GM04504 (cell line): Measurements from ENCODE around the gene MAPK8IP3.

ENCODE experiments used
- DNase-seq: peaks from one replicate; pipeline ENCODE4 v3.0.0-alpha.2; 2012; ENCODE audit warnings: low read depth

Gene MAPK8IP3

DNA sequence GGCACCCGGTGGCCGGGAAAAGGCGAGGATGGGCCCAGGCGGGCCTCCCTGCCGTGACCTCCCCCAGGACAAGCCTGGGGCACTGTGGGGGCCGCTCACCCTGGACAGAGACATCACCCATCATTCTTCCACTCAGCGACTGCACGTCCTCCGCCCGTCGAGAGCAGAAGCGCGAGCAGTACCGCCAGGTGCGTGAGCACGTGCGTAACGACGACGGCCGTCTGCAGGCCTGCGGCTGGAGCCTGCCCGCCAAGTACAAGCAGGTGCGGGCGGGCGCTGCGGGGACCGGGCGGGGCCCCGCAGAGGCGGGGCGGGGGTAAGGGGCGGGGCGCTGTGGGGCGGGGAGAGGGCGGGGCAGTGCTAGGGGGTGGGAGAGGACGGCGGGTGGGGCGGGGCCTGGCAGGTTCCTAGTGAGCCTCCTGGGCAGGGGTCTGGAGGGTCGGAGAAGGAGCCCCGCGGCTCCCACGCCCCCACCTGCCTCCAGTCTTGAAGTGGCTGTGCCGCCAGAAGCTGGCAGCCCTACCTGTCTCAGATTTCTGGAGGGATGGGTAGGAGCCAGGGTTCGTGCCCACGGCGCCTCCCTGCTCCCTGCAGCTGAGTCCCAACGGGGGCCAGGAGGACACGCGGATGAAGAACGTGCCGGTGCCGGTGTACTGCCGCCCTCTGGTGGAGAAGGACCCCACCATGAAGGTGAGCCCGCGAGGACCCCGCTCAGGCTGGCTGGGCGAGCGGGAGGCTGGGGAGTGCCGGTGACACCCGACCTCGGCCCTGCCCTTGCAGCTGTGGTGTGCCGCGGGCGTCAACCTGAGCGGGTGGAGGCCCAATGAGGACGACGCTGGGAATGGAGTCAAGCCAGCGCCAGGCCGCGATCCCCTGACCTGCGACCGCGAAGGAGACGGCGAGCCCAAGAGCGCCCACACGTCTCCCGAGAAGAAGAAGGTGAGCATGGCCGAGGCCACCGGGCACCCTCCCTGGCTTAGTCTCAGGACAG, 57.8 kb downstream of the MAPK8IP3 start:
- DNase-seq: no peak

GRCh38 chr16:1764971-1765370, 59.0 kb downstream of the MAPK8IP3 start:
- DNase-seq: no peak

DNA sequence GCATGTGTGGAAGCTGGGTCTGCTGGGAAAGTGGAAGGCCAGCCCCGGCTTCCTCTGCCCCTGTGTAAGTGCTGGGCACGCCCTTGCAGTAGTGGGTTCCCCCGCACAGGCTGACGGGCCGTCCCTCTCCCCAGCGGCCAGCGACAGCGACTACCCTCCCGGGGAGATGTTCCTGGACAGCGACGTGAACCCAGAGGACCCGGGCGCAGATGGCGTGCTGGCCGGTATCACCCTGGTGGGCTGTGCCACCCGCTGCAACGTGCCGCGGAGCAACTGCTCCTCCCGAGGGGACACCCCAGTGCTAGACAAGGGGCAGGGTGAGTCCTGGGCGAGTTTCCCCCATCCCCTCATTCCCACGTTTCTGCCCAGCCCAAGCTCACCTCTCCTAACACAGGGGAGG, 59.8 kb downstream of the MAPK8IP3 start:
- no peak for DNase-seq

DNA sequence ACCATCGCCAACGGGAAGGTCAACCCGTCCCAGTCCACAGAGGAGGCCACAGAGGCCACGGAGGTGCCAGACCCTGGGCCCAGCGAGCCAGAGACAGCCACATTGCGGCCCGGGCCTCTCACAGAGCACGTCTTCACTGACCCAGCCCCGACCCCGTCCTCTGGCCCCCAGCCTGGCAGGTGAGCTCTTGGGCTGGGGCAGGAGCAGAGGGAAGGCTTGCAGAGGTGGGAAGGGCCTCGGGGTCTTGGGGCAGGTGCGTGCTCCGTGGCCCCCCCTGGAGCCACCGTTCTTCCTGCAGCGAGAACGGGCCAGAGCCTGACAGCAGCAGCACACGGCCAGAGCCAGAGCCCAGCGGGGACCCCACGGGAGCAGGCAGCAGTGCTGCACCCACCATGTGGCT, 60.2 kb downstream of the MAPK8IP3 start:
- DNase-seq: no peak

DNA sequence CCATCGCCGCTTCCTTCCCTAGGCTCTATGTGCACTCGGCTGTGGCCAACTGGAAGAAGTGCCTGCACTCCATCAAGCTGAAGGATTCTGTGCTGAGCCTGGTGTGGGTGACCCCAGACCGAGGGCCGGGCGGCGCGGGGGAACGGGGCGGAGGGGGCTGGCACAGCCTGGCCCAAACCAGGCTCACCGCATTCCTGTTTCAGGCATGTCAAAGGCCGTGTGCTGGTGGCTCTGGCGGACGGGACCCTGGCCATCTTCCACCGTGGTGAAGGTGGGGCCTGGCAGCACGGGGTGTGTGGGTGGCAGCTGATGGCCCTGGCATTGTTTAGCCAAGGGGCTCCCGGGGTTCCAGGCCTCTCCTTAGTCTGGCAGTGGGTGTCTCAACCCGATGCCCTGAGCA, 60.7 kb downstream of the MAPK8IP3 start:
- DNase-seq: no peak

- no peak for DNase-seq
Measured at GRCh38 chr16:1767116-1767994, 61.4 kb downstream of the MAPK8IP3 start.

- DNase-seq: no peak
Measured at GRCh38 chr16:1768061-1768766, 62.2 kb downstream of the MAPK8IP3 start.

DNA sequence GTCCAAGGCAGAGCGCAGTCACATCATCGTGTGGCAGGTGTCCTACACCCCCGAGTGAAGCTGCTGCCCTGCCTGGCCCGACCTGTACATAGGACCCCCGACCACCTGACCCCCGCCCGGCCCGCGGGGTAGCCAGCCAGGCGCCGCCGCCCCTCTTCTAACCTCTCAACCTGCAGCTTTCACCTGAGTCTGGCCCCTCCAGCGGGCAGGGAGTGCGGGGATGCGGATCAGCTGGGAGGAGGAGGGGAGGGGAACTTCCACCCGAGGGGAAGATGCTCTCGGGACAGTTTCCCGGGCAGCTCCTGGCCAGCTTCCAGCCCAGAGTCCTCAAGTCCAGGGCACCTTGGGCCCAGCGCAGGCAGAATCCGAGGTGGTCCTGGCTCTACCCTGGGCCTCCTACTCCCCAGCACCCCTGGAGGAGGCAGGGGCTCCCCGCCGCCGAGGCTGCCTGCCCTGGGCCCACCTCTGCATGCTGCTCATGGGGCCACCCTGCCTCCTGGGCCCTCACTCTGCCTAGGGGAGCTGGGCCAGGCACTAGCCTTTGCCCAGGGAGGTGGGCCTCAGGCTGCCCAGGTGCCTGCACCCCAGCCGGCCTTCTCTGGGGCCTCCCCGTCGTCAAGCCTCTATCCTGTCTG, 62.9 kb downstream of the MAPK8IP3 start:
- DNase-seq: no peak

DNA sequence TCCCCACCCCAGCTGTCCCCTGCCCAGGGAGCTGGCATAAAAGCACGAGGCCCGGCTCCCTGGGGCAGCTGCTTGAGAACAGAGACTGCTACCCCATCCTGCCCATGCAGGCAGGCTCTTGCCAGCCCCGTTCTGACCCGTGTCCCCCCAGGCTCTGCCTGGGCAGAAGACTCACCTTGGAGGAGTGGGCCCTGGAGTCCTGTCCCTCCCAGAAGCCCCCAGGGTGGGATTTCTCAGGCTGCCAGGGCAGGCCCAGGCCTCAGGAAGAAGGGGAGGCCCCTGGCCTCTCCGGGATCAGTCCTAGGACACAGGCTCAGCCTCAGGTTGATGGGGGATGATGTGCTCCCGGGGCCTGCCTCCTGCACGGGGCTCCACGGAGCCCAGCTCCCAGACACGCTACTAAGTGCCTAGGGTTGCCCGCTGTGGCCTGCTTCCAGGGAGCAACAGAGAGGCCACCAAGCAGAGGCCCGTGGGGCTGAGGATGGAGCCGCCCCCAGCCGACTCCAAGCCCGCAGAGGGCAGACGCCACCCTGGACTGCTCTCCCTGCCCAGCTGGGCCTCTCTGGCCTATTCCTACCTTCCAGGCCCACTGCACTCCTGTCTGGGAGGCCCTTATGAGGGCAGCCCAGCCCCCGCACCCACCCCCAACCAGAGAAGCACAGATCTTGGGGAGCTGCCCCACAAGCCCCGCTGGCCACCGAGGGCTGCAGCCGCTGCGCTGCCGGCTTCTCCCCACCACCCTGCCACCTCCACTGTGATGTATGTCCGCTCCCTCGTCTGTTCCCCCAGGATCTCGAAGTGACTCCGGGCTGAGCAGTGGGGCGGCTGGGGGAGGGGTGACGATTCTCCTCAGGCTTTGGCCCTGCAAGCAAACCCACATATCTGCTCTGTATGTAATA, 63.7 kb downstream of the MAPK8IP3 start:
- DNase-seq: no peak

DNA sequence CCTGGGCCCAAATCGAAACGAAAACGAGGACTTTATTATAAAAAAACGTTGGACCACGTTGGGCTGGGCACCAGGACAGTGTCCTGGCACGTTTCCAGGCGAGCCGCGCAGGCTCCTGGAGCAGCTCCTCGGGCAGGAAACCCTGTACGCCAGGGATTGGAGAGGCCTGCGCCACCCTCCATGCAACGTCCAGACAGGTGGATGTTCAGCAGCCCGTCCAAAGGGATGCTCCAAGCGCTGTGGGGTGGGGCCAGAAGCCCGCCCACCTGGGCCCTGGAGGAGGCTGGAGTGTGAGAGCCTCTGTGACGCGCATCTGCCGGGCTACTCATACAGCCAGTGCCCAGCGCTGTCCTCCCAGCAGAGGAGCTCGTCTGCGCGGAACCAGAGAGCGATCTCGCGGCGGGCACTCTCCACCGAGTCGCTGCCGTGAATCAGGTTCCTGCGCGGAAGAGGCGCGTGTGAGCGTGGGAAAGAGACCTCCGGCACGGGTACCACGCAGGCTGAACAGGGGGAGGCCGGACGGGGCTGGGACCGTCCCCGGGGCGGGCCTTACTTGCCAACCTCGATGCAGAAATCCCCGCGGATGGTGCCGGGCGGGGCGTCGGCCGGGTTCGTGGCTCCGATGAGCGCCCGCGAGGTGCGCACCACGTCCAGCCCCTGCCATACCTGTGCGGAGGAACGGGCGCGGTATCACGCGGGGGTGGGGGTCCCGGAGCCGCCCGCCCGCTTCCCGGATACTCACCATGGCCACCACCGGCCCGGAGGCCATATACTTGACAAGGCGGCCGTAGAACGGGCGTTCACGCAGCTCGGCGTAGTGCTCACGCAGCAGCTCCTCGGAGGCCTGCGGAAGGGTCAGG, 64.6 kb downstream of the MAPK8IP3 start:
- DNase-seq: no peak

DNA sequence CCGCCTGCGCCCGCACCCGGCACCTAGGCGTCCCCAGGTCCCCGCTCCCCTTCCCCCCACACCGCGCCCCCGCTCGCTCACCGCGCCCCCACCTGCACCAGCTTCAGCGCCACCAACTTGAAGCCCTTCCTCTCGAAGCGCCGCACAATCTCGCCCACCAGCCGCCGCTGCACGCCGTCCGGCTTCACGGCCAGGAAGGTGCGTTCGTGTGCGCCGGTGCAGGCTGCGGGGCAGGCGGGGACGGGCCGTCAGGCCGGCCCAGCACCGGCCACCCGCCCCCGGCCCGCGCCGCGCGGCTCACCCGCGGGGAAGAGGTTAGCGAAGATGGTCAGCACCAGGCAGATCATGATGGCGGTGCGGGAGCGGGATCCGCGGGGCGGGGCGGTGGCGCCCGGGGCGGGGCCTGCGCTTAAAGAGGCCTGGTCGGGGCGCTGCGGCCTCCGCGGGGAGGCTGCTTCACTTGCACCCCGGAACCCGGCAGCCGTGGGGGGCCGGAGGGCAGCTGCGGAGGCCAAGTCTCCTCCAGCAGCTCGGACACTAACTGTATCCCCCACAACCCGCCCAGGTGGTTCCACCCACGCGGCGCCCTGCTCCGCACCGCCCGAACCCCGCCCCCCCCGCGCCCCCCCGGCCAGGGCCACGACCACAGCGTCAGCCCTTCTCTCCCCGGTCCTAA, 65.3 kb downstream of the MAPK8IP3 start, which contains the start of gene NME3:
Gene NME3 (minus strand): TSS at position 356 of the 676 bp plus-strand sequence. CDS start 9 bp downstream, at position 347.
- DNase-seq: no peak

GRCh38 chr16:1771864-1772361, 65.9 kb downstream of the MAPK8IP3 start:
- DNase-seq: no peak

DNA sequence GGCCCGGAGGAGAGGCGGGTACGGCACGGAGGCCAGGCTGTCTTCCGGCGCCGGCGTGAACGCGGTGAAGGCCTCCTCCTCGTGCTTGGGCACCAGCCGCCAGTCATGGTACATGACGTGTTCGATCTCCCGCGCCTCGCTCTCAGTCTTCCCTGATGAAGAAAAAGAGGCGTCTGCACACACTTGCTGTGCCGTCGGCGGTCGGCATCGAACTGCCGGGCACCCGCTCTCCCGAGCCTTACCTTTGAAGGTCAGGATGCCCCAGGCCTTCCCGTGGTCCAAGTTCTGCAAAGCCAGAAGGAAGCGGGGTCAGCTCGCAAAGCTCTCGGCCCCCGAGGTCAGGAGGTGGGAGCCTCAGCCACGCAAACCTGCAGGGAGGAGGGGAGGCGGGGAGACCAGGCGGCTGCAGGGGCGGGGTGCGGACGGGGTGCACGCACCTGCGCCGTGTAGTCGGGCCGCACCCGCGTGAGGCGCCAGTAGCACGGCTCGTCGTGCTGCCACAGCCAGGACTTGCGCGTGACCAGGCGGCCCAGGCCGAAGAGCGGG, 66.4 kb downstream of the MAPK8IP3 start, which contains the start of gene EME2:
Gene EME2 (plus strand): TSS at position 449 of the 546 bp plus-strand sequence. CDS start 418 bp downstream, outside the sequence.
- no peak for DNase-seq

- DNase-seq: peak; percentile 57
Measured at GRCh38 chr16:1772908-1773702, 67.1 kb downstream of the MAPK8IP3 start, which contains the start of gene MRPS34. MRPS34 (minus strand) TSS chr16:1773134; CDS start chr16:1773119, 15 bp downstream.

- no peak for DNase-seq
Measured at GRCh38 chr16:1773703-1774447, 67.9 kb downstream of the MAPK8IP3 start.

DNA sequence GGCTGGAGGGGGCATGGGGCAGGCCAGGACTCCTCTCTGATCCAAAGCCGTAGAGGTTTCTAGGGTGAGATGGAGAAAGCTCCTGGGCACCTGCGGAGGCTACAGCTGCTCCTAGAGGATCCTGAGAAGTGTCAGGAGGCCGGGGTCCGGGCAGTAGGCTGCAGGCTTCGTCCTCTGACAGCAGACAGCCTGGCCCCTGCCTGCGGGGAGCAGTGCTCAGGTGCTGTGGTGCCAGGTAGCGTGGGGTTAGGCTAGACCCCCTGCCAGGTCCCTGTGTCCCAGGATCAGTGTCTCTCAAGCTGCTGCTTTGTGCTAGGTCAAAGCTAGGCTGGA, 68.4 kb downstream of the MAPK8IP3 start:
- DNase-seq: no peak
